DMS79 (cell line): ENCODE measurements around the gene S100A16.
"Not testable (repeated sequence)": the region's sequence is repeated elsewhere in the genome, so short reads cannot be mapped to it uniquely, and the experiment has no call there.

Source experiments
- DNase-seq: peaks from one replicate; lab custom pipeline; 2025; lab: John Stamatoyannopoulos, UW

The S100A16 gene

GRCh38 chr1:153562021-153562420 is 50.9 kb downstream of the S100A16 start:
- DNase-seq, result not testable (repeated sequence)

- DNase-seq, result no peak
These were observed 51.4 kb downstream of the S100A16 start for GRCh38 chr1:153561466-153561985.

GRCh38 chr1:153560771-153561465 is 52.0 kb downstream of the S100A16 start:
- no peak for DNase-seq

GRCh38 chr1:153560241-153560640 is 52.7 kb downstream of the S100A16 start:
- no peak for DNase-seq

- no peak for DNase-seq
These were observed 55.1 kb downstream of the S100A16 start for GRCh38 chr1:153557877-153558276.
